Measurements from ENCODE around the gene MRPS18A. TPM values are rescaled to one million over a fixed set of nuclear protein-coding genes. Genes with fewer than 3 reads are reported as not detected.

Gene MRPS18A
- total and polyA plus RNA-seq, 2 experiments from 2014 or later, result 58.6 to 62.7 TPM

DNA sequence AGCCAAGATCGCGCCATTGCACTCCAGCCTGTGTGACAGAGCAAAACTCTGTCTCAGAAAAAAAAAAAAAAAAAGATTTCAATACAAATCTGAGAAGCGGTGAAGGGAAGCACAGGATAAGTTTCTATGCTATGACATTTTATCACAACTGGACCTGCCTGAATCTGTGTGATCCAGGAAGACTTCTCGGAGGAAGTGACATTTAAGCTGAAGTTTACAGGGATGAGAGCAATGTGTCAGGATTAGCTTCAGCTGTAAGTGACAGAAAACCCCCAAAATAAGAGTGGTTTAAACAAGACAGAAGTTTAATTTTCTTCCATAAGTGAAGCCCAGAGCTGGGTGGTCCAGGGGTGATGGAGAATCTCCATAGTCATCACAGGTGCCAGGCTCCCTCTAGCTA lies 33.4 kb upstream of the MRPS18A start:
- H3K36me3 Mint-ChIP-seq (ENCODE audit: low read depth), result no peaks in the 10 kb centered on the region
- no peaks in the 10 kb centered on the region for H3K9me3 Mint-ChIP-seq
- Histone ChIP-seq H3K36me3 (ENCODE audit: insufficient read depth) (no peaks in the 10 kb centered on the region), H3K4me1 (ENCODE audit: insufficient read depth) (peaks cover 5% of the 10 kb centered on the region; the same call in 1 of the 2 replicates), H3F3A (replicated peaks; ENCODE audit: low read depth) (no peaks in the 10 kb centered on the region), H3K27me3 (ENCODE audit: insufficient read depth) (no peaks in the 10 kb centered on the region), H3K4me2 (no peak overlapping the region), H3K9me2 (ENCODE audit: insufficient read depth) (no peaks in the 10 kb centered on the region), H2AFZ (no peak overlapping the region), H3K4me3 (no peak overlapping the region), H3K79me2 (replicated peaks; ENCODE audit: insufficient read depth) (no peaks in the 10 kb centered on the region), H4K20me1 (replicated peaks; ENCODE audit: insufficient read depth) (no peaks in the 10 kb centered on the region), H3K27ac (ENCODE audit: low read depth) (no peak overlapping the region)
- peaks cover 5% of the 10 kb centered on the region for H3K27me3 Mint-ChIP-seq (ENCODE audit: insufficient read depth, low read depth, poor library complexity)
- DNase-seq (ENCODE audit: low spot score), result no peak
- no peak for ATAC-seq
- H3K4me1 Mint-ChIP-seq, result peaks cover 8% of the 10 kb centered on the region
- no peak overlapping the region for H3K4me3 Mint-ChIP-seq
- TF ChIP-seq, protein P1, sequence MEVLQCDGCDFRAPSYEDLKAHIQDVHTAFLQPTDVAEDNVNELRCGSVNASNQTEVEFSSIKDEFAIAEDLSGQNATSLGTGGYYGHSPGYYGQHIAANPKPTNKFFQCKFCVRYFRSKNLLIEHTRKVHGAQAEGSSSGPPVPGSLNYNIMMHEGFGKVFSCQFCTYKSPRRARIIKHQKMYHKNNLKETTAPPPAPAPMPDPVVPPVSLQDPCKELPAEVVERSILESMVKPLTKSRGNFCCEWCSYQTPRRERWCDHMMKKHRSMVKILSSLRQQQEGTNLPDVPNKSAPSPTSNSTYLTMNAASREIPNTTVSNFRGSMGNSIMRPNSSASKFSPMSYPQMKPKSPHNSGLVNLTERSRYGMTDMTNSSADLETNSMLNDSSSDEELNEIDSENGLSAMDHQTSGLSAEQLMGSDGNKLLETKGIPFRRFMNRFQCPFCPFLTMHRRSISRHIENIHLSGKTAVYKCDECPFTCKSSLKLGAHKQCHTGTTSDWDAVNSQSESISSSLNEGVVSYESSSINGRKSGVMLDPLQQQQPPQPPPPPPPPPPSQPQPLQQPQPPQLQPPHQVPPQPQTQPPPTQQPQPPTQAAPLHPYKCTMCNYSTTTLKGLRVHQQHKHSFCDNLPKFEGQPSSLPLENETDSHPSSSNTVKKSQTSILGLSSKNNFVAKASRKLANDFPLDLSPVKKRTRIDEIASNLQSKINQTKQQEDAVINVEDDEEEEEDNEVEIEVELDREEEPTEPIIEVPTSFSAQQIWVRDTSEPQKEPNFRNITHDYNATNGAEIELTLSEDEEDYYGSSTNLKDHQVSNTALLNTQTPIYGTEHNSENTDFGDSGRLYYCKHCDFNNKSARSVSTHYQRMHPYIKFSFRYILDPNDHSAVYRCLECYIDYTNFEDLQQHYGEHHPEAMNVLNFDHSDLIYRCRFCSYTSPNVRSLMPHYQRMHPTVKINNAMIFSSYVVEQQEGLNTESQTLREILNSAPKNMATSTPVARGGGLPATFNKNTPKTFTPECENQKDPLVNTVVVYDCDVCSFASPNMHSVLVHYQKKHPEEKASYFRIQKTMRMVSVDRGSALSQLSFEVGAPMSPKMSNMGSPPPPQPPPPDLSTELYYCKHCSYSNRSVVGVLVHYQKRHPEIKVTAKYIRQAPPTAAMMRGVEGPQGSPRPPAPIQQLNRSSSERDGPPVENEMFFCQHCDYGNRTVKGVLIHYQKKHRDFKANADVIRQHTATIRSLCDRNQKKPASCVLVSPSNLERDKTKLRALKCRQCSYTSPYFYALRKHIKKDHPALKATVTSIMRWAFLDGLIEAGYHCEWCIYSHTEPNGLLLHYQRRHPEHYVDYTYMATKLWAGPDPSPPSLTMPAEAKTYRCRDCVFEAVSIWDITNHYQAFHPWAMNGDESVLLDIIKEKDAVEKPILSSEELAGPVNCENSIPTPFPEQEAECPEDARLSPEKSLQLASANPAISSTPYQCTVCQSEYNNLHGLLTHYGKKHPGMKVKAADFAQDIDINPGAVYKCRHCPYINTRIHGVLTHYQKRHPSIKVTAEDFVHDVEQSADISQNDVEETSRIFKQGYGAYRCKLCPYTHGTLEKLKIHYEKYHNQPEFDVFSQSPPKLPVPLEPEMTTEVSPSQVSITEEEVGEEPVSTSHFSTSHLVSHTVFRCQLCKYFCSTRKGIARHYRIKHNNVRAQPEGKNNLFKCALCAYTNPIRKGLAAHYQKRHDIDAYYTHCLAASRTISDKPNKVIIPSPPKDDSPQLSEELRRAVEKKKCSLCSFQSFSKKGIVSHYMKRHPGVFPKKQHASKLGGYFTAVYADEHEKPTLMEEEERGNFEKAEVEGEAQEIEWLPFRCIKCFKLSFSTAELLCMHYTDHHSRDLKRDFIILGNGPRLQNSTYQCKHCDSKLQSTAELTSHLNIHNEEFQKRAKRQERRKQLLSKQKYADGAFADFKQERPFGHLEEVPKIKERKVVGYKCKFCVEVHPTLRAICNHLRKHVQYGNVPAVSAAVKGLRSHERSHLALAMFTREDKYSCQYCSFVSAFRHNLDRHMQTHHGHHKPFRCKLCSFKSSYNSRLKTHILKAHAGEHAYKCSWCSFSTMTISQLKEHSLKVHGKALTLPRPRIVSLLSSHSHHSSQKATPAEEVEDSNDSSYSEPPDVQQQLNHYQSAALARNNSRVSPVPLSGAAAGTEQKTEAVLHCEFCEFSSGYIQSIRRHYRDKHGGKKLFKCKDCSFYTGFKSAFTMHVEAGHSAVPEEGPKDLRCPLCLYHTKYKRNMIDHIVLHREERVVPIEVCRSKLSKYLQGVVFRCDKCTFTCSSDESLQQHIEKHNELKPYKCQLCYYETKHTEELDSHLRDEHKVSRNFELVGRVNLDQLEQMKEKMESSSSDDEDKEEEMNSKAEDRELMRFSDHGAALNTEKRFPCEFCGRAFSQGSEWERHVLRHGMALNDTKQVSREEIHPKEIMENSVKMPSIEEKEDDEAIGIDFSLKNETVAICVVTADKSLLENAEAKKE (CRISPR knock-in tag; IDR thresholded peaks at IDR 0.05), result no peak
- TF ChIP-seq NANOG (IDR thresholded peaks at IDR 0.05; ENCODE audit: borderline replicate concordance) (no peak), JUNB (IDR thresholded peaks at IDR 0.05; ENCODE audit: unreplicated experiment) (no peak)
- H3K27ac Mint-ChIP-seq, result no peak overlapping the region

DNA sequence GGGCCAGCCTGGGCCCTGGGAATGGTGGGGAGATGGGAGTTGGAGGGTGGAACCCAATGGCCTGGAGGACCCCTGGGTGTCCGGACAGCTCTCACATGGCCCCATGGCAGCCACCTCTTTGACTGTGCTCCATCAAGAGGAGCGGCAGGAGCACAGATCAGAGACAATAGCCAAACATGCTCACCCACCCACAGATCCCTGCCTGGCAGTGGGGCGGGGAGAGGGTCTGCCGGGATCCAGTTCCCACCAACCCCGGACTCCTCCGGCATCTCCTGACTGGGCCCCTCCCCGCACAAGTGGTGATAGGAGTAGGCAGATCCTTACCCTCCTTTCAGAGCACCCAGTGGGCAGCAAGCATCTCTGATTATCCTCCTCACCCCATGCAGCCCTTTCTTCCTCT lies 31.9 kb upstream of the MRPS18A start:
- no peak overlapping the region for H3K4me3 ChIP-seq
- no peaks in the 10 kb centered on the region for H3K27me3 ChIP-seq (ENCODE audit: insufficient read depth)
- ATAC-seq, result no peak
- H3K9me2 ChIP-seq (ENCODE audit: insufficient read depth), result no peaks in the 10 kb centered on the region
- H3K27ac ChIP-seq (ENCODE audit: low read depth), result no peak overlapping the region
- H3K4me3 Mint-ChIP-seq, result no peak overlapping the region
- no peak overlapping the region for H2AFZ ChIP-seq
- no peaks in the 10 kb centered on the region for H3F3A ChIP-seq (replicated peaks; ENCODE audit: low read depth)
- no peaks in the 10 kb centered on the region for H3K9me3 Mint-ChIP-seq
- no peak overlapping the region for H3K4me2 ChIP-seq
- H3K4me1 Mint-ChIP-seq, result peaks cover under 1% of the 10 kb centered on the region
- no peak for DNase-seq (ENCODE audit: low spot score)
- TF ChIP-seq CREB1 (CRISPR knock-in tag; IDR thresholded peaks at IDR 0.05; ENCODE audit: low read depth), result no peak
- no peaks in the 10 kb centered on the region for H3K36me3 ChIP-seq (ENCODE audit: insufficient read depth)
- H3K27ac Mint-ChIP-seq, result no peak overlapping the region
- H4K20me1 ChIP-seq (replicated peaks; ENCODE audit: insufficient read depth), result no peaks in the 10 kb centered on the region
- no peaks in the 10 kb centered on the region for H3K79me2 ChIP-seq (replicated peaks; ENCODE audit: insufficient read depth)
- H3K27me3 Mint-ChIP-seq (ENCODE audit: insufficient read depth, low read depth, poor library complexity), result peaks cover 7% of the 10 kb centered on the region
- no peaks in the 10 kb centered on the region for H3K4me1 ChIP-seq (ENCODE audit: insufficient read depth)
- H3K36me3 Mint-ChIP-seq (ENCODE audit: low read depth), result no peaks in the 10 kb centered on the region

All from GM23338 (cell line).